Esophagus muscularis mucosa (tissue), 3 donors: ENCODE data around the gene FOS.

Experiments
- CTCF ChIP-seq, 3 experiments: fragments of 200-600 bp in 2 of 3; fragments of 450-650 bp in 1 of 3; sonication (generic) in 2 of 3; IDR thresholded peaks; one replicate each; pipeline ENCODE4 v1.5.1; 2017 to 2019; ENCODE audit warnings: antibody characterized with exemption in 3 of 3, mild to moderate bottlenecking in 2 of 3, moderate library complexity in 1 of 3
- POLR2A ChIP-seq: fragments of 450-650 bp; IDR thresholded peaks from one replicate; pipeline ENCODE4 v1.6.1; 2017; ENCODE audit warnings: antibody characterized with exemption, moderate library complexity, mild to moderate bottlenecking, low read depth

- no peak for TF ChIP-seq POLR2A
- TF ChIP-seq CTCF (IDR thresholded peaks at IDR 0.05) = no peak
Measured at GRCh38 chr14:75328558-75329155, 50.0 kb downstream of the FOS start.
